C4-2B (cell line): Measurements from ENCODE around the gene RIIAD1.

ENCODE experiments used
- H3K27ac ChIP-seq: fragments of 450-650 bp; 2 replicates; pipeline ENCODE4 v1.5.1; 2017
- CTCF ChIP-seq: fragments of 450-650 bp; conservative IDR thresholded peaks from 2 replicates; pipeline ENCODE4 v1.5.1; 2017; ENCODE audit warnings: mild to moderate bottlenecking
- ZFX ChIP-seq: fragments of 450-650 bp; IDR thresholded peaks from 2 replicates; pipeline ENCODE4 v1.6.1; 2017

The RIIAD1 gene

GRCh38 chr1:151689494-151689893 lies 31.8 kb upstream of the RIIAD1 start:
- no peak for TF ChIP-seq ZFX
- no peak for TF ChIP-seq CTCF

DNA sequence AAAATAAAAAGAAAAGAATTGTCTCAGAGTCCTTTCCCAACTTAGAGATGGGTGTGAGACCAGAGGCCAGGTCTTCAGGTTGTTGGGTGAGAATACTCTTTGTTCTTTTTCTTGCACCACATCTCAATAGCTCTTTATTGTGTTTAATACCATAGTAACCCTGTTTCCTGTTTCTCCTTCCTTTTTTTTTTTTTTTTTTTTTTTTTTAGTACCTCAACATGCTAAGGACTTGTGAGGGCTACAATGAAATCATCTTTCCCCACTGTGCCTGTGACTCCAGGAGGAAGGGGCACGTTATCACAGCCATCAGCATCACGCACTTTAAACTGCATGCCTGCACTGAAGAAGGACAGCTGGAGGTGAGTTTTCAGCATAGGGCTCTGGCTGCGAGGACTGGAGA lies 29.1 kb upstream of the RIIAD1 start:
- H3K27ac ChIP-seq = no peak overlapping the region
- TF ChIP-seq CTCF (no peak), ZFX (no peak)

More at GRCh38 chr1:151689494-151689893, 31.8 kb upstream of the RIIAD1 start:
- H3K27ac ChIP-seq = no peak overlapping the region

DNA sequence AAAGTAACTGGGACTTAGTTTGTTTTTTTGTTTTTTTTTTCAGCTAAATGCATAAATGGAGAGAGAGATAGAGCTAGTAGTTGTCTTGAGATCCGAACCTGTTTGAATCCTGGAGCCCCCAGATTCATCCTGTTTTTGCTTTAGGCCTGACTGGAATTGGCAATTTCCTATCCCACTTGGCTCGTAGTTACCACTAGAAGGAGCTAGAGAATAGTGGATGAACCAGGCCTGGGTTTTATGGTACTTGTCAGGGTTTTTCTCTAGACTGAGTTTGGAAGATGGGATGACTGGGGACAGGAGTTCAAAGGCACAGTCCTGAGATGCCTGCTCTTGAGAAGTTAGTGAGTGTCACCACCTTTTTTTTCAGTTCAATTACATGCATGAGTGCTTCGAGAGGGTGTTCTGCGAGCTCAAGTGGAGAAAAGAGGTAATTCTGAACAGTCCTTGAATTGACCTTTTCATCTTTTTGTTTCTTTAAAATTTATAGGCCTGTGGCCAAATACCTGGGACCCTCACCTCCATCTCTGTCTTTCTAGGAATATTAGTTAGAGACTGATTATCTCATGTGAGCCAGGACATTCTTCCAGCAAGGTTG lies 28.2 kb upstream of the RIIAD1 start:
- H3K27ac ChIP-seq = no peak overlapping the region
- TF ChIP-seq CTCF (peak; percentile 87), ZFX (no peak)

DNA sequence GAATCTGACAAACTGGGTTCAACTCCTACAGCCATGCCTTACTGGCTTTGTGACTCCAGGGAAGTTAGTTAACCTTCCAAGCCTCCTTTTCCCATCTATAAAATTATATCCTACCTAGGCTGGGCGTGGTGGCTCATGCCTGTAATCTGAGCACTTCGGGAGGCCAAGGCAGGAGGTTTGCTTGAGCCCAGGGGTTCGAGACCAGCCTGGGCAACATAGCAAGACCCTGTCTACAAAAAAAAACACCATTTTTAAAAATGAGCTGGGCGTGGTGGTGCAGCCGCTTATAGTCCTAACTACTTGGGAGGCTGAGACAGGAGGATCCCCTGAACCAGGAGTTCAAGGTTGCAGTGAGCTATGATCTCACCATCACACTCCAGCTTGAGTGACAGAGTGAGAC lies 19.8 kb upstream of the RIIAD1 start:
- no peak overlapping the region for H3K27ac ChIP-seq
- TF ChIP-seq ZFX (no peak), CTCF (no peak)

- TF ChIP-seq CTCF (no peak), ZFX (no peak)
These were observed 18.4 kb upstream of the RIIAD1 start for GRCh38 chr1:151702936-151703335.

GRCh38 chr1:151703813-151704212 lies 17.5 kb upstream of the RIIAD1 start:
- H3K27ac ChIP-seq = no peak overlapping the region
- TF ChIP-seq CTCF (no peak), ZFX (no peak)

More at GRCh38 chr1:151702936-151703335, 18.4 kb upstream of the RIIAD1 start:
- H3K27ac ChIP-seq = no peak overlapping the region

DNA sequence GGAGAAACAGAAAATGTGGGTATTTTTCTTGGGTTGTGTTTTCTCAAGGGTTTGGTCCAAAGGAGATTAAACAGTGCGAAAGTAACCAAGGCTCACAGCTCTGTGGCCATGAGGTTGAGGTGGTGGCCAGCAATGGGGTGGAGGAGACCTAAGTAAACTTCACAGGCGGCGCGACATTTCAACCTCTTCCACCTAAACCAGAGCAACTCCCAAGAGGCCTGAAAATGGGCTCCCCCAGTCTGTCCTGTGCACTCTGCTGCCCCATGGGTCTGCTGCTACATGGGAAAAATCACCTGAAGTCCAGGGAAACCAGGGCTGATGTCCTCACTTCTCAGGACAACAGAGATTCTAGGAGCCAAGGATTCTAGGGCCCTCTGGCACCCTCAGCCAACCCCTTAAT lies 17.1 kb upstream of the RIIAD1 start:
- no peak overlapping the region for H3K27ac ChIP-seq
- TF ChIP-seq CTCF (no peak), ZFX (no peak)
